ENCODE measurements around the gene LYPD1. TPM values are rescaled to one million over a fixed set of nuclear protein-coding genes. Genes with fewer than 3 reads are reported as not detected.

Gene LYPD1
- total RNA-seq, 1 experiment from 2014 or later: not detected

DNA sequence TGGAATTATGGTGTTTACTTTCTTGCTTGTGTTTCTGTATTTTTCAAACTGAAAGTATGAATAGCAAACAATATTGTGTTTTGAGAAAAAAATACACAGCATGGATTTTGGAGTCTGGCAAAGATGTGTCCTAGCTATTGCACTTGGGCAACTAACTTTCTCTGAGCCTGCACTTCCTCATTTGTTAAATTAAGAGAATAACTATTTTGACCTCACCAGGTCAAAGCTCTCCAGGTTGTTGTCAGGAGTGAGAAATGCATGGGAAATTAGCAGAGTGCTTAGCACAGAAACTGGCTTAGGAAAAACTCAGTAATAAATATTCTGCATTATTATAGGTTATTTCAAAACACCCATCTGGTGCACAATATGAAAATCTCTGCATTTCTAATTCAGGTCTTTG lies 28.2 kb downstream of the LYPD1 start:
- no peaks in the 10 kb centered on the region for H4K20me1 ChIP-seq (ENCODE audit: insufficient read depth)
- ATAC-seq: no peak
- H3K79me2 ChIP-seq (ENCODE audit: insufficient read depth, low read length): no peaks in the 10 kb centered on the region
- no peak overlapping the region for H3K4me3 ChIP-seq (replicated peaks in 1 of 2; ENCODE audit: low read depth in 1 of 2, low read length in 2 of 2)
- ChIA-PET RAD21 (ENCODE audit: low non-redundant PET in 1 of 2, low total read pairs in 2 of 2, uncharacterized antibody in 2 of 2, unreplicated experiment in 2 of 2) (no interaction called here), POLR2A (no interaction called here), CTCF (no interaction called here)
- H2AFZ ChIP-seq (ENCODE audit: low read depth, low read length, poor library complexity, severe bottlenecking): no peak overlapping the region
- TF ChIP-seq, protein P1, sequence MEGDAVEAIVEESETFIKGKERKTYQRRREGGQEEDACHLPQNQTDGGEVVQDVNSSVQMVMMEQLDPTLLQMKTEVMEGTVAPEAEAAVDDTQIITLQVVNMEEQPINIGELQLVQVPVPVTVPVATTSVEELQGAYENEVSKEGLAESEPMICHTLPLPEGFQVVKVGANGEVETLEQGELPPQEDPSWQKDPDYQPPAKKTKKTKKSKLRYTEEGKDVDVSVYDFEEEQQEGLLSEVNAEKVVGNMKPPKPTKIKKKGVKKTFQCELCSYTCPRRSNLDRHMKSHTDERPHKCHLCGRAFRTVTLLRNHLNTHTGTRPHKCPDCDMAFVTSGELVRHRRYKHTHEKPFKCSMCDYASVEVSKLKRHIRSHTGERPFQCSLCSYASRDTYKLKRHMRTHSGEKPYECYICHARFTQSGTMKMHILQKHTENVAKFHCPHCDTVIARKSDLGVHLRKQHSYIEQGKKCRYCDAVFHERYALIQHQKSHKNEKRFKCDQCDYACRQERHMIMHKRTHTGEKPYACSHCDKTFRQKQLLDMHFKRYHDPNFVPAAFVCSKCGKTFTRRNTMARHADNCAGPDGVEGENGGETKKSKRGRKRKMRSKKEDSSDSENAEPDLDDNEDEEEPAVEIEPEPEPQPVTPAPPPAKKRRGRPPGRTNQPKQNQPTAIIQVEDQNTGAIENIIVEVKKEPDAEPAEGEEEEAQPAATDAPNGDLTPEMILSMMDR (IDR thresholded peaks at IDR 0.05 in 2 of 3, conservative IDR thresholded peaks at IDR 0.05 in 1 of 3; ENCODE audit: borderline replicate concordance in 1 of 3, insufficient read depth in 1 of 3, low read depth in 2 of 3, low read length in 2 of 3): no peak
- TF ChIP-seq POLR2A (IDR thresholded peaks at IDR 0.05; ENCODE audit: borderline replicate concordance, extremely low read depth, insufficient read depth, insufficient read length) (no peak), SRF (IDR thresholded peaks at IDR 0.05; ENCODE audit: low read depth) (no peak), CBX3 (IDR thresholded peaks at IDR 0.05; ENCODE audit: low read depth) (no peak)
- TF ChIP-seq, protein P2, sequence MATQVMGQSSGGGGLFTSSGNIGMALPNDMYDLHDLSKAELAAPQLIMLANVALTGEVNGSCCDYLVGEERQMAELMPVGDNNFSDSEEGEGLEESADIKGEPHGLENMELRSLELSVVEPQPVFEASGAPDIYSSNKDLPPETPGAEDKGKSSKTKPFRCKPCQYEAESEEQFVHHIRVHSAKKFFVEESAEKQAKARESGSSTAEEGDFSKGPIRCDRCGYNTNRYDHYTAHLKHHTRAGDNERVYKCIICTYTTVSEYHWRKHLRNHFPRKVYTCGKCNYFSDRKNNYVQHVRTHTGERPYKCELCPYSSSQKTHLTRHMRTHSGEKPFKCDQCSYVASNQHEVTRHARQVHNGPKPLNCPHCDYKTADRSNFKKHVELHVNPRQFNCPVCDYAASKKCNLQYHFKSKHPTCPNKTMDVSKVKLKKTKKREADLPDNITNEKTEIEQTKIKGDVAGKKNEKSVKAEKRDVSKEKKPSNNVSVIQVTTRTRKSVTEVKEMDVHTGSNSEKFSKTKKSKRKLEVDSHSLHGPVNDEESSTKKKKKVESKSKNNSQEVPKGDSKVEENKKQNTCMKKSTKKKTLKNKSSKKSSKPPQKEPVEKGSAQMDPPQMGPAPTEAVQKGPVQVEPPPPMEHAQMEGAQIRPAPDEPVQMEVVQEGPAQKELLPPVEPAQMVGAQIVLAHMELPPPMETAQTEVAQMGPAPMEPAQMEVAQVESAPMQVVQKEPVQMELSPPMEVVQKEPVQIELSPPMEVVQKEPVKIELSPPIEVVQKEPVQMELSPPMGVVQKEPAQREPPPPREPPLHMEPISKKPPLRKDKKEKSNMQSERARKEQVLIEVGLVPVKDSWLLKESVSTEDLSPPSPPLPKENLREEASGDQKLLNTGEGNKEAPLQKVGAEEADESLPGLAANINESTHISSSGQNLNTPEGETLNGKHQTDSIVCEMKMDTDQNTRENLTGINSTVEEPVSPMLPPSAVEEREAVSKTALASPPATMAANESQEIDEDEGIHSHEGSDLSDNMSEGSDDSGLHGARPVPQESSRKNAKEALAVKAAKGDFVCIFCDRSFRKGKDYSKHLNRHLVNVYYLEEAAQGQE (IDR thresholded peaks at IDR 0.05; ENCODE audit: low read depth): no peak
- TF ChIP-seq, protein P3, sequence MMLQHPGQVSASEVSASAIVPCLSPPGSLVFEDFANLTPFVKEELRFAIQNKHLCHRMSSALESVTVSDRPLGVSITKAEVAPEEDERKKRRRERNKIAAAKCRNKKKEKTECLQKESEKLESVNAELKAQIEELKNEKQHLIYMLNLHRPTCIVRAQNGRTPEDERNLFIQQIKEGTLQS (IDR thresholded peaks at IDR 0.05): no peak
- TF ChIP-seq, protein P4, sequence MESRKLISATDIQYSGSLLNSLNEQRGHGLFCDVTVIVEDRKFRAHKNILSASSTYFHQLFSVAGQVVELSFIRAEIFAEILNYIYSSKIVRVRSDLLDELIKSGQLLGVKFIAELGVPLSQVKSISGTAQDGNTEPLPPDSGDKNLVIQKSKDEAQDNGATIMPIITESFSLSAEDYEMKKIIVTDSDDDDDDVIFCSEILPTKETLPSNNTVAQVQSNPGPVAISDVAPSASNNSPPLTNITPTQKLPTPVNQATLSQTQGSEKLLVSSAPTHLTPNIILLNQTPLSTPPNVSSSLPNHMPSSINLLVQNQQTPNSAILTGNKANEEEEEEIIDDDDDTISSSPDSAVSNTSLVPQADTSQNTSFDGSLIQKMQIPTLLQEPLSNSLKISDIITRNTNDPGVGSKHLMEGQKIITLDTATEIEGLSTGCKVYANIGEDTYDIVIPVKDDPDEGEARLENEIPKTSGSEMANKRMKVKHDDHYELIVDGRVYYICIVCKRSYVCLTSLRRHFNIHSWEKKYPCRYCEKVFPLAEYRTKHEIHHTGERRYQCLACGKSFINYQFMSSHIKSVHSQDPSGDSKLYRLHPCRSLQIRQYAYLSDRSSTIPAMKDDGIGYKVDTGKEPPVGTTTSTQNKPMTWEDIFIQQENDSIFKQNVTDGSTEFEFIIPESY (IDR thresholded peaks at IDR 0.05; ENCODE audit: extremely low read depth, insufficient replicate concordance, low read length): no peak
- peaks cover 4% of the 10 kb centered on the region; the same call in 1 of the 2 replicates for H3K27me3 ChIP-seq (ENCODE audit: insufficient read depth, low read length)
- no peak overlapping the region for H3K27ac ChIP-seq (ENCODE audit: low read depth, low read length)
- no peaks in the 10 kb centered on the region for H3K9me3 ChIP-seq (ENCODE audit: control insufficient read depth in 1 of 2, insufficient read depth in 1 of 2, low read depth in 1 of 2, low read length in 2 of 2)
- intact Hi-C loops (cut with micrococcal nuclease): no loop called here
- no peak overlapping the region for H3K4me2 ChIP-seq (ENCODE audit: low read length)
- DNase-seq (ENCODE audit: low read depth, low spot score): no peak
- no peaks in the 10 kb centered on the region for H3K4me1 ChIP-seq (ENCODE audit: control insufficient read depth in 1 of 2, insufficient read depth in 2 of 2, low read length in 2 of 2)
- H3K36me3 ChIP-seq (ENCODE audit: control insufficient read depth in 1 of 2, insufficient read depth in 2 of 2, low read length in 2 of 2): no peaks in the 10 kb centered on the region
- no peaks in the 10 kb centered on the region for H3K9me2 ChIP-seq (ENCODE audit: insufficient read depth)
- BruUV-seq (replicated peaks): no TSS peak
- H3K9ac ChIP-seq (ENCODE audit: low read length): no peak overlapping the region
